ENCODE results near the gene PDZRN4. TPM values are rescaled to one million over a fixed set of nuclear protein-coding genes. Genes with fewer than 3 reads are reported as not detected.
"Not testable (repeated sequence)": the region's sequence is repeated elsewhere in the genome, so short reads cannot be mapped to it uniquely, and the experiment has no call there.

The PDZRN4 gene
- total and polyA plus RNA-seq, 8 donors = 0.12 to 0.26 (median 0.23) TPM; not detected in 4

- TF ChIP-seq CTCF (IDR thresholded peaks at IDR 0.05) = no peak
- intact Hi-C loops (cut with DNase I) = loop anchor here in 2 of 3 donors (5.0 to 10.0 kb wide), 2 partner anchors 748 to 750 kb away; no protein-coding TSS in a partner anchor
- 17 to 30% methylated on average over 2 of the region's 2 CpGs for WGBS, 2 donors
- Histone ChIP-seq H3K27ac (no peak overlapping the region), H3K4me1 (peaks cover 0 to 5% (median 3%) of the 10 kb centered on the region in 3 donors), H3K36me3 (no peaks in the 10 kb centered on the region), H3K4me3 (no peak overlapping the region), H3K9me3 (no peaks in the 10 kb centered on the region), H3K27me3 (no peaks in the 10 kb centered on the region)
- DNase-seq (no peak), ATAC-seq (peak in 1 of 4 donors; percentile 30), FAIRE-seq (no peak)
Measured at GRCh38 chr12:41274643-41275042, 86.5 kb downstream of the PDZRN4 start.

GRCh38 chr12:41277100-41277945 is 89.2 kb downstream of the PDZRN4 start:
- peak in 1 of 6 donors; percentile 8 for DNase-seq

GRCh38 chr12:41277946-41278267 is 89.8 kb downstream of the PDZRN4 start:
- Histone ChIP-seq H3K27me3 (no peaks in the 10 kb centered on the region), H3K4me3 (no peak overlapping the region), H3K27ac (no peak overlapping the region), H3K9me3 (no peaks in the 10 kb centered on the region), H3K4me1 (peaks cover 0 to 3% (median 0%) of the 10 kb centered on the region in 3 donors), H3K36me3 (no peaks in the 10 kb centered on the region)
- intact Hi-C loops (cut with DNase I) = loop anchor here in 2 of 3 donors (5.0 to 10.0 kb wide), 2 partner anchors 744 to 747 kb away; no protein-coding TSS in a partner anchor
- DNase-seq = no peak
- no peak for TF ChIP-seq CTCF (IDR thresholded peaks at IDR 0.05)
- FAIRE-seq = no peak
- no peak for ATAC-seq
- WGBS, 2 donors = 68 to 81% methylated on average over 3 of the region's 3 CpGs

More at GRCh38 chr12:41277100-41277945, 89.2 kb downstream of the PDZRN4 start:
- H3K4me1 ChIP-seq = peaks cover 0 to 3% (median 0%) of the 10 kb centered on the region in 3 donors
- FAIRE-seq (no peak), ATAC-seq (peak in 3 of 4 donors; percentile 72 to 78 (median 73))
- H3K4me3 ChIP-seq = no peak overlapping the region
- TF ChIP-seq CTCF (IDR thresholded peaks at IDR 0.05) = peak in 3 of 4 donors; percentile 32 to 54 (median 44)
- no peaks in the 10 kb centered on the region for H3K36me3 ChIP-seq
- no peaks in the 10 kb centered on the region for H3K9me3 ChIP-seq
- no peaks in the 10 kb centered on the region for H3K27me3 ChIP-seq
- WGBS, 2 donors = 17 to 21% methylated on average over 15 of the region's 15 CpGs
- no peak overlapping the region for H3K27ac ChIP-seq
- intact Hi-C loops (cut with DNase I) = loop anchor here in 2 of 3 donors (5.0 to 10.0 kb wide), 2 partner anchors 745 to 747 kb away; no protein-coding TSS in a partner anchor

- H3K27me3 ChIP-seq; H3K27ac ChIP-seq; H3K4me1 ChIP-seq; intact Hi-C loops (cut with DNase I); FAIRE-seq; ATAC-seq; H3K36me3 ChIP-seq; H3K9me3 ChIP-seq; H3K4me3 ChIP-seq: not testable (repeated sequence)
- 59 to 64% methylated on average over 14 of the region's 14 CpGs for WGBS, 2 donors
- DNase-seq = peak in 2 of 6 donors; percentile 30 to 31
Measured at GRCh38 chr12:41280341-41281095, 92.4 kb downstream of the PDZRN4 start.

- ATAC-seq; H3K9me3 ChIP-seq; DNase-seq; FAIRE-seq; intact Hi-C loops (cut with DNase I); H3K36me3 ChIP-seq; H3K27me3 ChIP-seq; H3K4me1 ChIP-seq; H3K27ac ChIP-seq; H3K4me3 ChIP-seq: not testable (repeated sequence)
- WGBS, 2 donors = 76 to 81% methylated on average over 2 of the region's 2 CpGs
Measured at GRCh38 chr12:41285470-41285869, 97.3 kb downstream of the PDZRN4 start.
